VCaP (cell line): ENCODE results near the gene FBH1.

Experiments
- H3K27ac ChIP-seq: fragments of 450-650 bp; 2 replicates; pipeline ENCODE4 v1.5.1; 2017
- TF ChIP-seq, protein P1 (sequence below): fragments of 450-650 bp; conservative IDR thresholded peaks from 2 replicates; pipeline ENCODE4 v1.5.1; 2017; ENCODE audit warnings: mild to moderate bottlenecking, moderate library complexity

Gene FBH1

DNA sequence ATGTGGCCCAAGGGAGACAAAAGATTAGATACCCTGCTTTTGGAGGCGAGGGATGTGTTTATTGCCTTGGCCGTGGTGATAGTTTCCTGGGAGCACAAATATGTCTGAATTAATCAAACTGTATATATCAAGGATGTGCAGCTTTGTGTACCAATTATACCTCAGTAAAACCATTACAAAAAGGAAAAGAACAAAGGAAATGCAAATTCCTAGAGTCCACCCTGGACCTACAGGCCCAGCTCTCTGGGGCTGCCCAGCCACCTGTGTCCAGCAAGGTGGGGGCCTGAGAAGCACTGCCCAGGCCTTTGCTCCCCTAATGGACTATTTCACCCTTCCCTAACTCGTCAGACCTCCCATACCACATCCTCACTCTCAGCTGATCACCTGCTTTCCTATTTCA lies 20.9 kb upstream of the FBH1 start:
- H3K27ac ChIP-seq: no peak overlapping the region
- TF ChIP-seq, protein P1, sequence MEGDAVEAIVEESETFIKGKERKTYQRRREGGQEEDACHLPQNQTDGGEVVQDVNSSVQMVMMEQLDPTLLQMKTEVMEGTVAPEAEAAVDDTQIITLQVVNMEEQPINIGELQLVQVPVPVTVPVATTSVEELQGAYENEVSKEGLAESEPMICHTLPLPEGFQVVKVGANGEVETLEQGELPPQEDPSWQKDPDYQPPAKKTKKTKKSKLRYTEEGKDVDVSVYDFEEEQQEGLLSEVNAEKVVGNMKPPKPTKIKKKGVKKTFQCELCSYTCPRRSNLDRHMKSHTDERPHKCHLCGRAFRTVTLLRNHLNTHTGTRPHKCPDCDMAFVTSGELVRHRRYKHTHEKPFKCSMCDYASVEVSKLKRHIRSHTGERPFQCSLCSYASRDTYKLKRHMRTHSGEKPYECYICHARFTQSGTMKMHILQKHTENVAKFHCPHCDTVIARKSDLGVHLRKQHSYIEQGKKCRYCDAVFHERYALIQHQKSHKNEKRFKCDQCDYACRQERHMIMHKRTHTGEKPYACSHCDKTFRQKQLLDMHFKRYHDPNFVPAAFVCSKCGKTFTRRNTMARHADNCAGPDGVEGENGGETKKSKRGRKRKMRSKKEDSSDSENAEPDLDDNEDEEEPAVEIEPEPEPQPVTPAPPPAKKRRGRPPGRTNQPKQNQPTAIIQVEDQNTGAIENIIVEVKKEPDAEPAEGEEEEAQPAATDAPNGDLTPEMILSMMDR: no peak

DNA sequence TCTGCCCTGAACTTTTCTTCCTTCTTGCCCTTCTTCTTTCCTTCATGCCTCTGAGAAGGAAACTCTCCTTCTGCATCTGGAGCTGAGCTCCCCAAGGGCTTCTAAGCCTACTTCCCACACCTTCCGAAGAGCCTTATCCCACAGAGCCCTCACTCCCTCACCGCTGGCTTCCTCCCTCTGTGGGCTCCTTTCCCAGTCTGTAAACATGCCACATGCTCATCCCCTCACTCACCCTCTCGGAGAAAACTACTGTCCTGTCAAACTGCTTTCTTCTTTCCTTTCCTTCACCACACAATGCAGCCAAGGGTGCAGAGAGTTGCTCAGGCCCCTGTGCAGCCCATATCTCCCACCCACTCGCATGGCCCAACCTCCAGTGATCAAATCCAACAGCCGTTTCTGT lies 18.4 kb upstream of the FBH1 start:
- TF ChIP-seq, protein P1: no peak
- H3K27ac ChIP-seq: peak overlapping the region; percentile 58

DNA sequence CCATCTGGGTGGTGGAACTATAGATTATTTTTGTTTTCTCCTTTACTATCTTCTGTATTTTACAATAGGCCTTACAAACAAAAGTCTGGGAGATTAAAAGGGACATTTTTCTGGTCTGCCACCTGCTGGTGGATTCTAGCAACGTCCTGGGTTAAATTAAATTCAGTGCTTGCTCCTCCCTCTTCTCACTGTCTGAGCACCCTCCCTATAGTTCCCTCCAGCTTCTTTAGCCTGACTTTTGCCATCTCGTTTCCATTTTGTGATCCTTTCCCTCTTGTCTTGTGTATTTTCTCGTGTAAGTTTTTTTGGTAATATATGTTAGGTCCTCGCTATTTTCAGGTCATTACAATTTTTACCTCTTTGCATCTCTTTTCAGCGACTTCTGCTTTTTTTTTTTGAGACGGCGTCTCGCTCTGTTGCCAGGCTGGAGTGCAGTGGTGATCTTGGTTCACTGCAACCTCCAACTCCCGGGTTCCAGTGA lies 16.5 kb upstream of the FBH1 start:
- no peak overlapping the region for H3K27ac ChIP-seq
- TF ChIP-seq, protein P1: peak; percentile 82

DNA sequence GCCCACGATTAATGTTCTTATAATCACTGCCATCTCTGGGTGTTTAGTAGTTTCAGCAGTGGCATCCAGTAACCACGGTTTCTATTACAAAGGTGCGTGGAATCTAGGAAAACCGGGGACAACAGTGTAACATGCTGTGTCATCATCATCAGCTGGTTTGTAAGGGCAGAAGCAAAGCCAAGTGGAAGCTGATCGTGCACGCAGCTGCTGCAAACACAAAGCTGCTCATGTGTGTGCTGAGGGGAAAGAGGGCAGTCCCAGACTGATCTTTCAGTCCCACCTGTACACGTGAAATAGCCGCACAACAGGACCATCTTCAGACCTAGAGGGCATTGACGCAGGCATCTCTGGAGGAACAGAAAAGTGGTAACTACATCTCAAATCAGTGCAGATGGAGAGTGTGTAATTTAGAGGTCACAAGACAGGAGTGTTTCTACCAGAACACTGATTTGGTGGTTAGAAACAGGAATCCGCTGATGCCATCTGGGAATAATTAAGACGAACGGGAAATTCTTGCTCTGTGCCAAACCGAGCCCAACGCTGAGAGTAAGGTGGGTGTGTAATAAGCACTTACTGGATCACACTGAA lies 13.8 kb upstream of the FBH1 start:
- H3K27ac ChIP-seq: no peak overlapping the region
- TF ChIP-seq, protein P1: no peak

DNA sequence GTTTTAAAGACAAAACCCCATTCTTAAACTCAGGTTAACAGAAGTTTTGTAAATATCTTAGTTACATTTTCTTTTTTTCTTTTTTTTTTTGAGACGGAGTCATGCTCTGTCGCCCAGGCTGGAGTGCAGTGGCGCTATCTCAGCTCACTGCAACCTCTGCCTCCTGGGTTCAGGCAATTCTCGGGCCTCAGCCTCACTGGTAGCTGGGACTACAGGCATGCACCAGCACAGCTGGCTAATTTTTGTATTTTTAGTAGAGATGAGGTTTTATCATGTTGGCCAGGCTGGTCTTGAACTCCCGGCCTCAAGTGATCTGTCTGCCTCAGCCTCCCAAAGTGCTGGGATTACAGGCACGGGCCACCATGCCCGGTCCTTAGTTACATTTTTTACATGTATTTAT lies 13.0 kb upstream of the FBH1 start:
- H3K27ac ChIP-seq: peak overlapping the region; percentile 44

DNA sequence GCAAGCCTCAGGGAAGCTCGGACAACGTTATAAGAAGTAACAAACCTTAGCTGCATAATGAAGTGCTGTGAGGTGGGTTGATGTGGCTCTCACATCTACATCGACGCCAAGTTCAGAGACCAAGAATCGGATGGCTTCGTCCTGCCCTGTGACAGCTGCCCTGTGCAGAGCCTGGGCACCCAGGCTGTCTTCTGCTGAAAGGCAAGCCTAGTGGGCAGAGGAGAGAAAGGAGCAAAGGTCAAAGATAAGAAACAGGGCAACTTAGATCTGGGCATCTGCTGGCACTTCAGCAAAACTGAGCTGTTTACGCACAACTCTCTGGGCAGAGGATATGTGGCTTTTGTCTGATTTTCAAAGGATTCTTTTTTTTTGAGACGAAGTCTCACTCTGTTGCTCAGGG lies 7.1 kb upstream of the FBH1 start:
- TF ChIP-seq, protein P1: no peak

DNA sequence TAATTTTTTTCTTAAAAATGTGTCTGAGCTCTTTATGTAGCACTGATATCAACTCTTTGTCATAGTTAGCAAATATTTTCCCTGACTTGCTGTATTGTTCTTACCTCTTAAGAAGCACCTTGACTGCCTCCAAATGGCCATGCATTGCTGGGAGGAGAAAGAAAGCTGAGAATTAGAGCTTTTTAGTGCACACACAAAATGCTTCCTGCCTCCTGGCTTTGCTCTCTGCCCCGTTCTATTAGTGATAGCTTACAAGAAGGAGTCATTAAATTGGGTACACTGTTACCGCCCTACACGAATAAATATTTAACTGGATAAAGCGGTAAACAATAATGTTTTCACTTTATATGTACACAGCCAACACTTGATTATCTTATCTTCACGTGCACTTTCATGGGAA lies 4.4 kb upstream of the FBH1 start:
- TF ChIP-seq, protein P1: no peak; the same call in 1 of the 2 replicates
- peak overlapping the region; percentile 41 for H3K27ac ChIP-seq

More for the DNA sequence above, 7.1 kb upstream of the FBH1 start:
- no peak overlapping the region for H3K27ac ChIP-seq

DNA sequence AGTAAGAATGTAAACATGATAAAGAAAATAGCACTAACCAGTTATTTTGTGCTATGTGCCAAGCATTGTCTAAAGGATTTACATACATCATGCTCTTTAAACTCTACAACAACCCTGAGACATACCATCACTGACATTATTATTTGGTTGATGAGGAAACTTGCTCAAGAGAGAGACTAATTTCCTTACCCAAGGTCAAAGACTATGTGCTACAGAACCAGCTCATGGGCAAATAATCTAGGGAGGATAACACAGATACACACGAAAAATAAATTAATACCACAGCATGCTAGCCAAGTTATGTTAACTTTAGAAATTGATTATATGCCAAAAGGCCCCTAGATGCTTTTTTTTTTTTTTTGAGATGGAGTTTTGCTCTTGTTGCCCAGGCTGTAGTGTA lies 3.0 kb upstream of the FBH1 start:
- TF ChIP-seq, protein P1: no peak
- no peak overlapping the region for H3K27ac ChIP-seq
